Right lung (tissue), 10 donors: ENCODE measurements around the gene CCZ1B. TPM values are rescaled to one million over a fixed set of nuclear protein-coding genes. Genes with fewer than 3 reads are reported as not detected.
"Not testable (repeated sequence)": the region's sequence is repeated elsewhere in the genome, so short reads cannot be mapped to it uniquely, and the experiment has no call there.

ENCODE experiments used
- DNase-seq, 2 donors: peaks; one replicate each; pipeline ENCODE4 v3.0.0-alpha.2; 2013
- long read RNA-seq, 8 donors: transcript quantifications; one replicate each; lab custom pipeline, GENCODE V29; 2026
- polyA plus RNA-seq, 5 donors: library from polyadenylated mRNA; unstranded; fragments of 120-200 nt; gene quantifications; one replicate each; pipeline versions ENCODE4 v1.2.1 to v1.2.3, GENCODE V29; 2013; ENCODE audit warnings: inconsistent platforms in 1 of 5, low replicate concordance in 1 of 5; ENCODE audit not compliant: insufficient read length in 5 of 5, insufficient read depth in 1 of 5

The CCZ1B gene
- polyA plus RNA-seq: 10 to 100 TPM; 61.2 to 95.7 (median 79.6) TPM
- long read RNA-seq, donor 1, transcript CCZ1B-201 (15 exons, 2,885 nt): major isoform, 9 of 12 reads
- long read RNA-seq, donor 1, partial matches to known transcripts: 0 of 12 reads
- long read RNA-seq, donor 1, other reads (novel, unspliced or antisense): 0 of 12 reads
- long read RNA-seq, donor 2, partial matches to known transcripts: 0 of 5 reads
- long read RNA-seq, donor 2, other reads (novel, unspliced or antisense): 0 of 5 reads
- long read RNA-seq, donor 3, transcript CCZ1B-201 (15 exons, 2,885 nt): major isoform, 14 of 23 reads
- long read RNA-seq, donor 3, partial matches to known transcripts: 6 of 23 reads
- long read RNA-seq, donor 3, other reads (novel, unspliced or antisense): 0 of 23 reads
- long read RNA-seq, donor 4, partial matches to known transcripts: 0 of 5 reads
- long read RNA-seq, donor 4, other reads (novel, unspliced or antisense): 0 of 5 reads
- long read RNA-seq, donor 5, transcript CCZ1B-211 (2 exons, 545 nt): minor isoform, 5 of 20 reads
- long read RNA-seq, donor 5, transcript CCZ1B-201 (15 exons, 2,885 nt): major isoform, 9 of 20 reads
- long read RNA-seq, donor 5, partial matches to known transcripts: 0 of 20 reads
- long read RNA-seq, donor 5, other reads (novel, unspliced or antisense): 0 of 20 reads
- long read RNA-seq, donor 6, transcript CCZ1B-201 (15 exons, 2,885 nt): major isoform, 10 of 18 reads
- long read RNA-seq, donor 6, transcript CCZ1B-205 (3 exons, 748 nt): minor isoform, 6 of 18 reads
- long read RNA-seq, donor 6, partial matches to known transcripts: 0 of 18 reads
- long read RNA-seq, donor 6, other reads (novel, unspliced or antisense): 0 of 18 reads
- long read RNA-seq, donor 7, transcript CCZ1B-201 (15 exons, 2,885 nt): major isoform, 5 of 17 reads
- long read RNA-seq, donor 7, partial matches to known transcripts: 6 of 17 reads
- long read RNA-seq, donor 7, other reads (novel, unspliced or antisense): 0 of 17 reads
- long read RNA-seq, donor 8, transcript CCZ1B-201 (15 exons, 2,885 nt): major isoform, 9 of 9 reads
- long read RNA-seq, donor 8, partial matches to known transcripts: 0 of 9 reads
- long read RNA-seq, donor 8, other reads (novel, unspliced or antisense): 0 of 9 reads

DNA sequence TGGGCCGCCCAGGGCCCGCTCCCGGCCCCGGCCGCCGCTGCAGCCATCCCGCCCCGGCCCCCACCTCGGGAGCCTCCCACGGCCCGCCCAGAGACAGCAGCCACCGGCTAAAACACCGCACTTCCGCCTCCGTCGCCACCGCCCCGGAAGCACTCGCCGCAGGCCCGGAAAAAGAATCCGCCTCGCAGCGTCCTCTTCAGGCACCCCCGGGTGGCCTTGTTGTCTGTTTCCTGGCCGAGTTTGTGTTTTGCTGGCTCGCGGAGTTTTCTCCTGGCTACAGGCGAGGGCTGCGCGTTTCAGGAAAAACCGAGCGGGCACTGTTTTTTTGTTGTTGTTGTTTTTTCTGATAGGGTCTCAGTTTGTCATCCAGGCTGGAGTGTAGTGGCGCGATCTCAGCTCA is at the start of gene CCZ1B:
Gene CCZ1B, minus strand, starts transcription at position 125 of the 400 bp plus-strand sequence. Its CDS starts 78 bp downstream, at position 47.
- peak; percentile 51 to 55 for DNase-seq

DNA sequence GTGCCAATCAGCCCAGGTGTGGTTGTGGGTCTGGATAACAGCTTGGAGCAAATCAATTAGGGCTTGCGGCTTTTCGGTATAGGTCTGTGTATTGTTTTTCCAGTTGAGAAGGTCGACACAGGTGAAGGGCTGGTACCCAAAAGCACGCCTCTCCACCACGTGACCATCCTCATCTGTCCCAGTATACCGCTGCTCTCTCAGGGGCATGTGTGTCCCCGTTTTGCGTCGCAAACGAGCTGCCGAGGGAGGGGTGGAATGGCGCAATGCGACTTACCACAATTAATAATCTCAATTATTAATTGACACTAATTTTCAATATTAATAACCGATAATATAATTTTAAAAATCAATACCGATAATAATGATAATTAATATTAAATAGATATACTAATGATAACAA is 48.9 kb upstream of the CCZ1B start:
- DNase-seq: not testable (repeated sequence)

DNA sequence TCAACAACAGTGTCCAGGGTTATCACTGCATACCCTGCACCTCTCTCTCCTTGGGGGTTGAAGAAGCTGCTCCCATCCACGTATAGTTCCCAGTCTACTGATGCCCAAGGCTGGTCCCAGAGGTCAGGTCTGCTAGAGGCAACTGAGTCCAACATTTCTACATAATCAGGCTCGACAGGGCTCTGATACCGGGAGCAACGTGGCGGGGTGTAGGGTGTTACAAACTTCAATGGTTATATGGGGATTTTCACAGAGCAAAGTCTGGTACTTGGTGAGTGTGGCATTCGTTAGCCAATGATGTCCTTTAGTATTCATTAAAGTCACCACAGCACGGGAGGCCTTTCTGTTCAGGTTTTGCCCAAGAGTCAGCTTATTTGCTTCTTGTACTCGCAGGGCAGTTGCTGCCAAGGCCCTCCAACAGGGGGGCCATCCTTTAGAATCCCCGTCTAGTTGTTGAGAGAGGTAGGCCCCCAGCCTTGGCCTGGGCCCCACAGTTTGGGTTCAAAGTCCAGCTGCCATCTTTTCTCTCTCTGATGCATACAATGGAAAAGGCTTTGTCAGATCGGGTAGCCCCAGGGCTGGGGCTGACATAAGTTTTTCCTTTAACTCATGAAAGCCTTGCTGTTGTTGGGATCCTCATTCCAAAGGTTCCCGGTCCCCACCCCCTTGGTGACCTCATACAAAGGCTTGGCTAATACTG is 46.3 kb upstream of the CCZ1B start:
- not testable (repeated sequence) for DNase-seq

DNA sequence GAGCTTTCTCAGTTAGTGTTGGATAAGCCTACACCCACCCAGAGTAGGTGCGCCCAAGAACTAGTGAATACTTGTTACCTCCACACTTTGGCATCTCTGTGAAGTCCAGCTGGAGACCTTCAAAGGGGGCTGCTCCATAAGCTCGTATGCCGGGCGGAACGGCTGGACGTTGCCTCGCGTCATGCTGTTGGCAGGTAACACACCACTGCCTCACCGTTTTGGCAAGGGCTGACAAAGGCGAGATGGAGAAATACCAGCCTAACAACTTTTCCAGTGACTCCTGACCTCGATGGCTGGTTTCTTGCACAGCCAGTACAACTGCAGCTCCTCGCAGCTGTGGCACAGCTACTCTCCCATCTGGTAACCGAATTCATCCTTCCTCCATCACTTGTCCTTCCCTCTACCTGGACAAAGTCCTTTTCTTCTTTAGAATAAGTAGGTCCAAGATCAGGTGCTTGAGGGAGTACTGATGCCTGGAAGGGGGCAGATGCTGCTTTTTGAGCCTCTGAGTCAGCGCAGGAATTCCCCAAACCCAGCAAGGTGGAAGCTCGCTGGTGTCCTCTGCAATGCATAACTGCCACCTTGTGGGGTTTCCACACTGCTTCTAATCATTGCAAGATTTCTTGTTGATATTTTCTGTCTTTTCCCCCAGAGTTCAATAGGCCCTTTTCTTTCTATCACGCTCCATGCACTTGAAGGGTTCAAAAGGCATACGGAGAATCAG is 45.5 kb upstream of the CCZ1B start:
- not testable (repeated sequence) for DNase-seq

DNA sequence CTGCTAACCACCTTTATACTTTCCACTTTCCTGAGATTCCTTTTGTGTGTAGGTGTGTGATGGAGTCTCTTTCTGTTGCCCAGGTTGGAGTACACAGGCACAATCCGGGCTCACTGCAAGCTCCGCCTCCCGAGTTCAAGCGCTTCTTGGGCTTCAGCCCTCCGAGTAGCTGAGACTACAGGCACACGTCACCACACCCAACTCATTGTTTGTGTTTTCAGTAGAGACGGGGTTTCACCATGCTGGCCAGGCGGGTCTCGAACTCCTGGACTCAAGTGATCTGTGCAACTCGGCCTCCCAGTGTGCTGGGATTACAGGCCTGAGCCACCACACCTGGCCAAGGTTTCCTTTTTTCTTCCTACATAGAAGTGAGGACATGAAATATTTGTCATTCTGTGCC is 38.7 kb upstream of the CCZ1B start:
- not testable (repeated sequence) for DNase-seq

DNA sequence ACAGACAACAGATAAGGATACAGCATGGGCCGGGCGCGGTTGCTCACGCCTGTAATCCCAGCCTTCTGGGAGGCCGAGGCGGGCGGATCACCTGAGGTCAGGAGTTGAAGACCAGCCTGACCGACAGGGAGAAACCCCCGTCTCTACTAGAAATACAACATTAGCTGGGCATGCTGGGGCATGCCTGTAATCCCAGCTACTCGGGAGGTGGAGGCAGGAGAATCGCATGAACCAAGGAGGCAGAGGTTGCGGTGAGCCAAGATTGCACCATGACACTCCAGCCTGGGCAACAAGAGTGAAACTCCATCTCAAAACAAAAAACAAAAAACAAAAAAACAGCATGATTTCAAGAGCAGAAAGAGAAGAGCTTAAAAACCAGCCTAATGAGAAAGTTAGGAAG is 38.1 kb upstream of the CCZ1B start:
- DNase-seq: not testable (repeated sequence)

DNA sequence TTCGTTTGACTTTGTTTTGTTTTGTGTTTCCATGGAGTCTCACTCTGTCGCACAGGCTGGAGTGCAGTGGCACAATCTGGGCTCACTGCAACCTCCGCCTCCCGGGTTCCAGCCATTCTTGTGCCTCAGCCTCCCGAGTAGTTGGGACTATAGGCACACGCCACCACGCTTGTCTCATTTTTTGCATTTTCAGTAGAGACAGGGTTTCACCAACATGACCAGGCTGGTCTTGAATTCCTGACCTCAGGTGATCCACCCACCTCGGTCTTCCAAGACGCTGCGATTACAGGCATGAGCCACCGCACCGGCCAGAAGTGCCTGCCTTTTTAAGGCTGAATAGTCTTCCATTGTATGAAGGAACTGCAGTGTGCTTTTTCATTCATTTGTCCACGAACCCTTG is 36.8 kb upstream of the CCZ1B start:
- not testable (repeated sequence) for DNase-seq

DNA sequence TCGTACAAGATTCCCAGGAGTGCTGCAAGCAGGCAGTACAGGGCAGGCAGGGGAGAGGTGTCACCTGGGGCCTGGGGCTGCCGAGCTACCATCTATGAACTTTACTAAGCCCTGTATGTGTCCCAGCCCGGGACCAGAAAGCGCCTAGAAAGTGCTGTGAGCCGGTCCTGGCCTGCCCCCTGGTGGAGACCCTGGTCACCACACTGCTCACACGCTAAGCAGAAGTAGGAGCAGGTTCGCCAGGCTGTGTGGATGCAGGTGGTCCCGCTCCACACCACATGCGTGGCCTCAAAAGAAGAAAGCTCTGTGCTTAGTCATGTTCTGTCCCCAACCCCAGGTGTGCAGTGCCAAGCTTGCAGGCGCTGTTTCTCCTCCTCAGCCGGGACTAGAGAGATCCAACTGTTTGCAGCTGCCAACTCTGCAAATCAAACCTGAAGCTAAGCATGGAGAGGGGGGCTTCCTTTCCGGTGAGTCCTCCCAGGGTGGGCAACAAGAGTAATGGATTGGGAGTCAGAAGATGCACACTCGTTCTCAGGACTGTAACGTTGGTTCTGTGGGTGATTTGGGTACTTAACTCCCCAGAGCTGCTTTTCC is 31.7 kb upstream of the CCZ1B start:
- not testable (repeated sequence) for DNase-seq

DNA sequence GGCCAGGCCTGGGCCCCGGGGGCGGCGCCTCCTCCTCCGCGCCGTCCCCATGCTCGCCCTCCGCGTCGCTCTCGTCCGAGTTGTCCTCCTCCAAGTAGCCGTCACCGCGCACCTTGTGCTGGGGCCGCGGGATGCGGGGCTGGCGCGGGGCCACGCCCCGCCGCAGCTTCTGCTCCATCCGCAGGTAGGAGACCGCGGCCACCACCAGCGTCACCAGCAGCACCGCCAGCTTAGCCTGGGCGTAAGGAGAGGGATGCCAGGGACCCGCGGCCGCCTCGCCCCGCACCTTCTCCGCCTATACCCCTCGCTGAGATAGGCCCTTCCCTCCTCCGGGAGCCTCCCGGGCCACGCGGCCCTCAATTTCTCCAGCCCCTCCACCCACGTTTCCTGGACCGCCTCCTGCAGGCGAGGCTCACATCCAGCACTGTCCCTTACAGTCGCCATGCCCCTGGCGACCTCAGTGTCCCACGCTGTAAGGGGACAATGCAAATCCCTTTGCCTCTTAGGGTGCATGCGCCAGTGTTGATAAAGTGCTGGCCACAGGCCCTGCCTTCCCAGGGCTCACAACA is 29.6 kb upstream of the CCZ1B start:
- DNase-seq: not testable (repeated sequence)

DNA sequence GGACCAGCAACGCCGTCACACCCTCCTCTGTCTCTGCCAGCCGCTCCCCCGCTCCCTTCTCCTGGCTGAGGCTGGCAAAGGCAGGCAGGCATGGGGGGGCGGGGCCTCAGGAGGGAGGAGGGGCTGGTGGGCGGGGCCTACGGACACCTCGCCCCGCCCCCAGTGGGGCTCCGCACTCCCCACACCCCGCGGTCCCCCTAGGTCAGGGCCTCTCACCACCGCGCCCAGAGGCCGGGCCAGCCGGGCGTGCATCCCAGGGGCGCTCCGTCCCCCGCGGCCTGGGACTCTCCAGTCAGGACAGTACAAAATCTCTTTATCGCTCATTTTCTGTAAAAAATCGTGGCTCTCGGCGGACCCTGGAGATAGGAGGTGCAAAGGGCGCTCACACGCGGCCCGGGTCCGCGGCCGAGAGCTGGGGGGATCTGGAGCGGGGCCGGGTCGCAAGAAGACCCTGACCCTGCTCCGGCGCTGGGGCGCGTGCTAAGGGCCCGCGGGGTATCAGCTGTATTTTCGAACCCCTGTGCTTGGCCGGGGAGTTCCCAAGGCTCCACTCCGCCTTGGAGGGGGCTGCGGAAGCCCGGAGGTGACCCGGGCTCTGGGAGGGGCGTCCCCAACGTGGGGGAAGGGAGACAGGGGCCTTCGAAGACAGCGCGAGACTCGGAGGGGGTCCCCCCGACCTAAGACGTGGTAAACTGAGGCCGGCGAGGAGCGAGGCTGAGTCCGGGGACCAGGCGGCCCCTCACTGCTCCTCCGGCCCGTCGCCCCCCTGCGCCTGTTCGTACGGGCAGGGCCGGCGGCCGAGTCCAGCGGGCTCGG is 28.9 kb upstream of the CCZ1B start:
- not testable (repeated sequence) for DNase-seq

DNA sequence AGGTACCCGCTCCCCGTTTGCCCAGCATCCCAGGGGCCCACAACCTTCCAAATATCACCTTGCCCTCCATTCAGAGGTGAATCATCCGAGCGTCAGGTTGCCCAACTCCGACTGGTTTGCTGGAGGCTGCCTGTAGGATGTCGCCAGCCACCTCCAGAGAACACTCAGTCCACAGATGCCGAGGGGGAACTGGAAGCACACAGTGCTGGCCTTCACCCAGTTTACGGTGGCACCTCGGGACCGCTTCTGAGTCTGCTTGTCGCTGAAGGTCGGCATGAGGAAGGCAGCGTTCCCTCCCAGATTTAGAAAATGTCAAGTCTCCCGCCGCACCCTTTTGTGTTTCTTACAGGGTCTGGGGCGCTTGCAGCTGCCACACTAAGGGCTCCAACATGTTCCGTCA is 27.6 kb upstream of the CCZ1B start:
- DNase-seq: not testable (repeated sequence)

DNA sequence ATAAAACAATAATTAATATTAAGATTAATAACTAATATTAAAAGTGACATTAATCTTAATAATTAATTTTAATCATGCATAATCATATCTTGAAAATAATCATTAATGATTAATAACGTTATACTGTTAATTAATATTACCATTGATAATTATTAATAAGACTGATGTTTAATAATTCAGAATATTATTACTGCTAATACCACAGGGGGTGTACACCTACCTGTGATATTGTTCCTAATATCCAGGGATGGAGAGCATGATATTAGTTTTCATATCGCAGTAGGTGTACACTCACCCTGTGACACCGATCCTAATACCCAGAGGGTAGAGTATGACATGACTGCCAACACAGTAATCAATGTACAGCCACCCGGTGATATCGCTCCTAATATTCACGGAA is 23.1 kb upstream of the CCZ1B start:
- DNase-seq: not testable (repeated sequence)

DNA sequence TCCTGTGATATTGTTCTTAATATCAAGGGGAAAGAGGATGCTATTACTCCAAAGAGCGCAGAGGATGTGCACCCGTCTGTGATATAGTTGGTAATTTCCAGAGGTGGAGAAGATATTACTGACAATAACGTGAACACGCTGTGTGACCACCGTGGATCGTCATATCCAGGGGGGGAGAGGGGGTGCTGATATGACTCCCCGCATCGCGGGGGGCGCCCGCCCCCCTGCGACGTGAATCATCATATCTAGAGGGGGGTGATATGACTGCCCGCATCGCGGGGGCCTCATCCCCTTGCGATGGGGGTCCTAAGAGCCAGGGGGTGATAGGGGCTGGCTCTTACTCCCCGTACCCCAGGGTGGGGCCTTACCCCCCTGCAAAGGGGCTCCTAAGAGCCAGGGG is 21.7 kb upstream of the CCZ1B start:
- DNase-seq: not testable (repeated sequence)

DNA sequence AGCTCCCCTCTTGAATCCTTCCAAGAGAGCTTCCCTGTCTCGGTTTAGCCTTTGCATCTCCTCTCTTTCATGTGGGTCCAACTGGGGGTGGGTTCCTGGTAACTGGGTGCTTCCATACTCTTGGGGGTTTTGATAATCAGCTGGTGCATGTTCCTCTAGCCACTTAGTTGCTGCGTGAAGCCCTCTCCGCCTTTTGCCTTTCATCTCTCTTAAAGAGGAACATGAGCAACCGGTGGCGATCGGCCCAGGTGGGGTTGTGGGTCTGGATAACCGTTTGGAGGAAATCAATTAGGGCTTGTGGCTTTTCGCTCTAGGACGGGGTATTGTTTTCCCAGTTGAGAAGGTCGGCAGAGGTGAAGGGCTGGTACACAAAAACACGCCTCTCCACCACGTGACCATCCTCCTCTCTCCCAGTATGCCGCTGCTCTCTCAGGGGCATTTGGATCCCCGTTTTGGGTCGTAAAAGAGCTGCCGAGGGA is 19.9 kb upstream of the CCZ1B start:
- not testable (repeated sequence) for DNase-seq

DNA sequence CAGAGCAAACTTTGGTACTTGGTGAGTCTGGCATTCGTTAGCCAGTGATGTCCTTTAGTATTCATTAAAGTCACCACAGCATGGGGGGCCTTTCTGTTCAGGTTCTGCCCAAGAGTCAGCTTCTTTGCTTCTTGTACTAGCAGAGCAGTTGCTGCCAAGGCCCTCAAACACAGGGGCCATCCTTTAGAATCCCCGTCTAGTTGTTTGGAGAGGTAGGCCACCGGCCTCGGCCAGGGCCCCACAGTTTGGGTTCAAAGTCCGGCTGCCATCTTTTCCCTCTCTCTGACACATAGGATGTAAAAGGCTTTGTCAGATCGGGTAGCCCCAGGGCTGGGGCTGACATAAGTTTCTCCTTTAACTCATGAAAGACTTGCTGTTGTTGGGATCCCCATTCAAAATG is 17.6 kb upstream of the CCZ1B start:
- DNase-seq: not testable (repeated sequence)

DNA sequence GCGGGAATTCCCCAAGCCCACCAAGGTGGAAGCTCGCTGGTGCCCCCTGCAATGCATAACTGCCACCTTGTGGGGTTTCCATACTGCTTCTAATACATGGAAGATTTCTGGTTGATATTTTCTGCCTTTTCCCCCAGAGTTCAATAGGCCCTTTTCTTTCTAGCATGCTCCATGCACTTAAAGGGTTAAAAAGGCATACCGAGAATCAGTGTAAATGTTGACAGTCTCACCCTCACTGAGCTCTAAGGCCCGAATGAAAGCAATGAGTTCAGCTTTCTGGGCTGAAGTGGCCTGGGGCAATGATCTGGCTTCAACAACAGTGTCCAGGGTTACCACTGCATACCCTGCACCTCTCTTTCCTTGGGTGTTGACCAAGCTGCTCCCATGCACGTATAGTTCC is 17.0 kb upstream of the CCZ1B start:
- not testable (repeated sequence) for DNase-seq

DNA sequence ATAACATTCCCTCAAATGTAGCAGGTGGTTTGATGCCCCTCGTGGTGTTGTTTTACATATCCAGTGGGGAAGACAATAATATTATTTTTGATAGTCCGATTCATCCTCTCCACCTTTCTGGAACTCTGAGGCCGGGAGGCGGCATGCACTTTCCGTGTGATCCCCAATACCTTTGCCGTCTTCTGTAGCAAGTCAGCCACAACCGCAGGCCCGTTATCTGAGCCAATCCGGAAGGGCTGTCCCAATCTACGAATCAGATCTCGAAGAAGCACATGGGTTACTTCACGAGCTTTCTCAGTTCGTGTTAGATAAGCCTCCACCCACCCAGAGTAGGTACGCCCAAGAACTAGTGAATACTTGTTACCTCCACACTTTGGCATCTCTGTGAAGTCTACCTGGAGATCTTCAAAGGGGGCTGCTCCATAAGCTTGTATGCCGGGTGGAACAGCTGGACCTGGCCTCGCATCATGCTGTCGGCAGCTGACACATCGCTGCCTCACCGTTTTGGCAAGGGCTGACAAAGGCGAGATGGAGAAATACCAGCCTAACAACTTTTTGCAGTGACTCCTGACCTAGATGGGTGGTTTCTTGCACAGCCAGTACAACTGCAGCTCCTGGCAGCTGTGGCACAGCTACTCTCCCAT is 16.3 kb upstream of the CCZ1B start:
- not testable (repeated sequence) for DNase-seq

DNA sequence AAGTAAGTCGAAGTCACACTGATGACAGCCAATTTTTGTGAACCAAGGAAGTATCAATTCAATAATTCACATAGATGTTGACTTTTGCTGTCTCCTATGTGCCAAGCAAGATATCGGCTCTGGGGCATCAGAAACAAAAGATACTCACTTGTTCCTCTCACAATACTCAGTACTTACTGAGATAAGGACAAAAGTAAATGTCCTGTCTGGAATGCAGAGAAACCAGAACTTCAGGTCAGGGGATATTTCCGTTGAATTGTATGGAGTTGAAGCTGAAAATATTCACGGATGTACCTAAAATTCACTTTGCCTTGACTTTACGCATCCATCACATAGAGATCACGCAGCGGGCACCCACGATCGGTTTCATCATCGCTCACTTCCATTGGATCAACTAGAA is 11.0 kb upstream of the CCZ1B start:
- DNase-seq: not testable (repeated sequence)
